SU-DHL-6 (cell line): ENCODE data around the gene ANKZF1.

Experiments
- H2AFZ ChIP-seq: fragments of 200-600 bp; sonication (generic); 2 replicates; pipeline ENCODE4 v1.6.1; 2014; ENCODE audit warnings: low read depth, mild to moderate bottlenecking, moderate library complexity, mixed read lengths, antibody characterized with exemption, low read length; ENCODE audit not compliant: severe bottlenecking
- H3F3A ChIP-seq: fragments of 200-600 bp; shearing (Covaris generic); 2 replicates; pipeline ENCODE4 v1.6.0; 2016; ENCODE audit warnings: antibody characterized with exemption, mild to moderate bottlenecking; ENCODE audit not compliant: insufficient read depth
- H3K27ac ChIP-seq: fragments of 200-600 bp; sonication (generic); 2 replicates; pipeline ENCODE4 v1.5.1; 2016; ENCODE audit warnings: low read depth, mild to moderate bottlenecking, low read length, moderate library complexity, mixed read lengths
- H3K27me3 ChIP-seq: fragments of 200-600 bp; sonication (generic), shearing (Covaris generic); 2 replicates; pipeline ENCODE4 v1.6.0; 2014; ENCODE audit warnings: mild to moderate bottlenecking, low read length
- H3K36me3 ChIP-seq: fragments of 200-600 bp; sonication (generic); 2 replicates; pipeline ENCODE4 v1.6.1; 2014; ENCODE audit warnings: mild to moderate bottlenecking, low read length, mixed read lengths
- H3K4me2 ChIP-seq: fragments of 300-600, 200-600 bp; shearing (Covaris generic), sonication (generic); 2 replicates; pipeline ENCODE4 v1.6.0; 2014; ENCODE audit warnings: low read length, low read depth, mild to moderate bottlenecking; ENCODE audit not compliant: poor library complexity, severe bottlenecking
- H3K4me3 ChIP-seq: fragments of 200-600 bp; sonication (generic); 2 replicates; pipeline ENCODE4 v1.5.1; 2014; ENCODE audit warnings: antibody characterized with exemption, low read length, mild to moderate bottlenecking, mixed read lengths; ENCODE audit not compliant: insufficient read depth, poor library complexity, severe bottlenecking
- H3K79me2 ChIP-seq: fragments of 200-600 bp; sonication (generic); 2 replicates; pipeline ENCODE4 v1.6.1; 2014; ENCODE audit warnings: mild to moderate bottlenecking, low read length, moderate library complexity; ENCODE audit not compliant: insufficient read depth
- H3K9ac ChIP-seq: fragments of 200-600 bp; sonication (generic); 2 replicates; pipeline ENCODE4 v1.7.0; 2014; ENCODE audit warnings: mild to moderate bottlenecking, low read length
- H3K9me2 ChIP-seq: fragments of 200-600 bp; sonication (generic); replicated peaks from 2 replicates; pipeline ENCODE4 v1.6.1; 2014; ENCODE audit warnings: low read length; ENCODE audit not compliant: insufficient read depth
- H3K9me3 ChIP-seq: fragments of 200-600 bp; sonication (generic); 2 replicates; pipeline ENCODE4 v1.6.1; 2014; ENCODE audit warnings: low read length, mixed read lengths; ENCODE audit not compliant: insufficient read depth
- H4K20me1 ChIP-seq: fragments of 200-600 bp; sonication (generic); 2 replicates; pipeline ENCODE4 v1.6.1; 2014; ENCODE audit warnings: low read depth, mild to moderate bottlenecking, antibody characterized with exemption, low read length, moderate library complexity, mixed read lengths
- CTCF ChIP-seq: fragments of 200-600 bp; sonication (generic); IDR thresholded peaks from one replicate; pipeline ENCODE4 v1.5.1; 2017; ENCODE audit warnings: antibody characterized with exemption, mild to moderate bottlenecking, low read length, moderate library complexity; ENCODE audit not compliant: insufficient read depth, poor library complexity, severe bottlenecking
- EZH2phosphoT487 ChIP-seq: fragments of 200-600 bp; sonication (generic), shearing (Covaris generic); conservative IDR thresholded peaks from 2 replicates; pipeline ENCODE4 v1.6.1; 2018; ENCODE audit warnings: mild to moderate bottlenecking, antibody characterized with exemption, low read length, moderate library complexity, mixed read lengths

ANKZF1 gene

GRCh38 chr2:219207134-219207883 is 22.3 kb upstream of the ANKZF1 start:
- H4K20me1 ChIP-seq = no peaks in the 10 kb centered on the region
- peak overlapping the region; percentile 79 for H3K4me2 ChIP-seq
- H3K9ac ChIP-seq = peak overlapping the region; percentile 68
- TF ChIP-seq CTCF (no peak), EZH2phosphoT487 (no peak)
- H3K9me3 ChIP-seq = no peaks in the 10 kb centered on the region
- no peaks in the 10 kb centered on the region for H3K79me2 ChIP-seq
- no peaks in the 10 kb centered on the region for H3K27me3 ChIP-seq
- H3K4me3 ChIP-seq = peak overlapping the region; percentile 60
- no peaks in the 10 kb centered on the region for H3K36me3 ChIP-seq
- H3F3A ChIP-seq = no peaks in the 10 kb centered on the region
- H2AFZ ChIP-seq = peak overlapping the region; percentile 36
- H3K9me2 ChIP-seq = no peaks in the 10 kb centered on the region
- H3K27ac ChIP-seq = peak overlapping the region; percentile 73

- no peak overlapping the region for H3K4me3 ChIP-seq
Observed at GRCh38 chr2:219207884-219208740, 21.5 kb upstream of the ANKZF1 start.

More at GRCh38 chr2:219207884-219208740, 21.5 kb upstream of the ANKZF1 start:
- no peaks in the 10 kb centered on the region for H3K9me2 ChIP-seq
- H3F3A ChIP-seq = no peaks in the 10 kb centered on the region
- H4K20me1 ChIP-seq = no peaks in the 10 kb centered on the region
- no peaks in the 10 kb centered on the region for H3K36me3 ChIP-seq
- no peaks in the 10 kb centered on the region for H3K9me3 ChIP-seq
- peak overlapping the region; percentile 68; the same call in 1 of the 2 replicates for H3K9ac ChIP-seq
- no peak overlapping the region for H3K4me2 ChIP-seq
- no peaks in the 10 kb centered on the region for H3K79me2 ChIP-seq
- H3K27ac ChIP-seq = no peak overlapping the region
- no peak overlapping the region for H2AFZ ChIP-seq
- TF ChIP-seq CTCF = no peak
- no peak for TF ChIP-seq EZH2phosphoT487
- no peaks in the 10 kb centered on the region for H3K27me3 ChIP-seq
